HEK293 (cell line): ENCODE data around the gene FOXRED2.

Experiments
- KLF16 ChIP-seq: fragments of 450-650 bp; formaldehyde crosslinking; IDR thresholded peaks from 2 replicates; pipeline ENCODE4 v1.5.1; 2017; ENCODE audit warnings: missing biosample characterization, missing genetic modification characterization
- ZNF23 ChIP-seq: fragments of 450-650 bp; formaldehyde crosslinking; IDR thresholded peaks from 2 replicates; pipeline ENCODE4 v1.5.1; 2016; ENCODE audit warnings: missing biosample characterization, missing genetic modification characterization, borderline replicate concordance
- ZNF548 ChIP-seq: fragments of 450-650 bp; formaldehyde crosslinking; IDR thresholded peaks from 2 replicates; pipeline ENCODE4 v1.5.1; 2016; ENCODE audit warnings: missing biosample characterization, missing genetic modification characterization
- TF ChIP-seq, protein P1 (sequence below): fragments of 450-650 bp; formaldehyde crosslinking; IDR thresholded peaks from 2 replicates; pipeline ENCODE4 v1.5.1; 2016; ENCODE audit warnings: missing biosample characterization, missing genetic modification characterization

- TF ChIP-seq ZNF548, result no peak
- TF ChIP-seq ZNF23, result no peak
- TF ChIP-seq, protein P1, sequence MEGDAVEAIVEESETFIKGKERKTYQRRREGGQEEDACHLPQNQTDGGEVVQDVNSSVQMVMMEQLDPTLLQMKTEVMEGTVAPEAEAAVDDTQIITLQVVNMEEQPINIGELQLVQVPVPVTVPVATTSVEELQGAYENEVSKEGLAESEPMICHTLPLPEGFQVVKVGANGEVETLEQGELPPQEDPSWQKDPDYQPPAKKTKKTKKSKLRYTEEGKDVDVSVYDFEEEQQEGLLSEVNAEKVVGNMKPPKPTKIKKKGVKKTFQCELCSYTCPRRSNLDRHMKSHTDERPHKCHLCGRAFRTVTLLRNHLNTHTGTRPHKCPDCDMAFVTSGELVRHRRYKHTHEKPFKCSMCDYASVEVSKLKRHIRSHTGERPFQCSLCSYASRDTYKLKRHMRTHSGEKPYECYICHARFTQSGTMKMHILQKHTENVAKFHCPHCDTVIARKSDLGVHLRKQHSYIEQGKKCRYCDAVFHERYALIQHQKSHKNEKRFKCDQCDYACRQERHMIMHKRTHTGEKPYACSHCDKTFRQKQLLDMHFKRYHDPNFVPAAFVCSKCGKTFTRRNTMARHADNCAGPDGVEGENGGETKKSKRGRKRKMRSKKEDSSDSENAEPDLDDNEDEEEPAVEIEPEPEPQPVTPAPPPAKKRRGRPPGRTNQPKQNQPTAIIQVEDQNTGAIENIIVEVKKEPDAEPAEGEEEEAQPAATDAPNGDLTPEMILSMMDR (tag by site-specific recombination), result no peak
- no peak for TF ChIP-seq KLF16 (tag by site-specific recombination)
Measured at GRCh38 chr22:36449596-36450175, 57.2 kb downstream of the FOXRED2 start.
